Activated CD4-positive, alpha-beta T cell treated with anti-CD3 and anti-CD28 coated beads for 1 hour (primary cell): ENCODE data around the gene KCTD2.

Experiments used
- DNase-seq: peaks from one replicate; pipeline ENCODE4 v3.0.0-alpha.2; 2020

KCTD2 gene

GRCh38 chr17:75078284-75079022, 31.4 kb downstream of the KCTD2 start:
- DNase-seq, result no peak

- DNase-seq, result no peak
These were observed 32.0 kb downstream of the KCTD2 start for GRCh38 chr17:75079023-75079373.

- no peak for DNase-seq
These were observed 34.9 kb downstream of the KCTD2 start for GRCh38 chr17:75081611-75082540.

- no peak for DNase-seq
These were observed 35.7 kb downstream of the KCTD2 start for GRCh38 chr17:75082683-75083082.

- no peak for DNase-seq
These were observed 37.1 kb downstream of the KCTD2 start for GRCh38 chr17:75084039-75084660.

GRCh38 chr17:75086496-75087181, 39.6 kb downstream of the KCTD2 start:
- no peak for DNase-seq

- DNase-seq, result no peak
These were observed 40.1 kb downstream of the KCTD2 start for GRCh38 chr17:75087182-75087557.

GRCh38 chr17:75087558-75088453, 40.8 kb downstream of the KCTD2 start, which contains the start of gene SLC16A5:
Gene SLC16A5, plus strand, starts transcription at chr17:75087954. Its CDS starts 5,683 bp downstream, at chr17:75093637.
- no peak for DNase-seq

GRCh38 chr17:75088465-75089417, 41.7 kb downstream of the KCTD2 start:
- no peak for DNase-seq

GRCh38 chr17:75090871-75091854, 44.1 kb downstream of the KCTD2 start:
- DNase-seq, result no peak

- DNase-seq, result no peak
These were observed 44.9 kb downstream of the KCTD2 start for GRCh38 chr17:75091855-75092327.

- no peak for DNase-seq
These were observed 46.6 kb downstream of the KCTD2 start for GRCh38 chr17:75093548-75094158.

- DNase-seq, result no peak
These were observed 47.9 kb downstream of the KCTD2 start for GRCh38 chr17:75094871-75095399.

GRCh38 chr17:75096082-75096625, 49.1 kb downstream of the KCTD2 start:
- no peak for DNase-seq

GRCh38 chr17:75097865-75098264, 50.8 kb downstream of the KCTD2 start:
- DNase-seq, result no peak

GRCh38 chr17:75098861-75099260, 51.8 kb downstream of the KCTD2 start:
- no peak for DNase-seq

- no peak for DNase-seq
These were observed 53.0 kb downstream of the KCTD2 start for GRCh38 chr17:75099881-75100595.
